Neural cell (in vitro differentiated cells): ENCODE measurements around the gene GPR87. TPM values are rescaled to one million over a fixed set of nuclear protein-coding genes. Genes with fewer than 3 reads are reported as not detected.

Experiments used
- H2AFZ ChIP-seq: fragments of 200-600, 300-800 bp; sonication (generic), shearing (Covaris generic); 2 replicates; pipeline ENCODE4 v1.6.0; 2014; ENCODE audit warnings: low read depth, mild to moderate bottlenecking, antibody characterized with exemption, low read length, moderate library complexity
- H3F3A ChIP-seq: fragments of 200-600 bp; shearing (Covaris generic); 2 replicates; pipeline ENCODE4 v1.6.1; 2016; ENCODE audit warnings: mild to moderate bottlenecking, moderate library complexity, mixed read lengths, antibody characterized with exemption, low read length; ENCODE audit not compliant: insufficient read depth, poor library complexity, severe bottlenecking
- H3K27ac ChIP-seq: fragments of 200-600, 300-800 bp; sonication (generic), shearing (Covaris generic); 2 replicates; pipeline ENCODE4 v1.5.1; 2014; ENCODE audit warnings: mild to moderate bottlenecking, low read length, moderate library complexity
- H3K27me3 ChIP-seq: fragments of 300-800, 200-600 bp; sonication (generic), shearing (Covaris generic); 2 replicates; pipeline ENCODE4 v1.6.0; 2014; ENCODE audit warnings: mild to moderate bottlenecking, low read depth, low read length, moderate library complexity; ENCODE audit not compliant: insufficient read depth
- H3K36me3 ChIP-seq: fragments of 300-800, 200-600 bp; sonication (generic), shearing (Covaris generic); 2 replicates; pipeline ENCODE4 v1.5.1; 2014; ENCODE audit warnings: mild to moderate bottlenecking, antibody characterized with exemption, low read length, moderate library complexity; ENCODE audit not compliant: insufficient read depth
- H3K4me2 ChIP-seq: fragments of 300-800, 200-600 bp; sonication (generic), shearing (Covaris generic); 2 replicates; pipeline ENCODE4 v1.6.0; 2014; ENCODE audit warnings: mild to moderate bottlenecking, low read length
- H3K4me3 ChIP-seq: fragments of 300-800, 200-600 bp; sonication (generic), shearing (Covaris generic); 2 replicates; pipeline ENCODE4 v1.5.1; 2014; ENCODE audit warnings: mild to moderate bottlenecking, low read length, moderate library complexity
- H3K79me2 ChIP-seq: fragments of 200-600 bp; shearing (Covaris generic); replicated peaks from 2 replicates; pipeline ENCODE4 v1.6.0; 2014; ENCODE audit warnings: mild to moderate bottlenecking, low read length, moderate library complexity; ENCODE audit not compliant: insufficient read depth
- H3K9ac ChIP-seq: fragments of 300-800, 200-600 bp; sonication (generic), shearing (Covaris generic); 2 replicates; pipeline ENCODE4 v1.6.1; 2016; ENCODE audit warnings: mild to moderate bottlenecking, low read length, mixed read lengths
- H3K9me2 ChIP-seq: fragments of 200-600 bp; shearing (Covaris generic); 2 replicates; pipeline ENCODE4 v1.6.1; 2016; ENCODE audit warnings: mild to moderate bottlenecking, low read length, mixed read lengths; ENCODE audit not compliant: insufficient read depth
- H3K9me3 ChIP-seq: fragments of 200-600, 300-800 bp; sonication (generic), shearing (Covaris generic); 2 replicates; pipeline ENCODE4 v1.6.1; 2016; ENCODE audit warnings: mild to moderate bottlenecking, mixed run types, low read length, moderate library complexity, mixed read lengths
- H4K20me1 ChIP-seq: fragments of 200-600 bp; shearing (Covaris generic); 2 replicates; pipeline ENCODE4 v1.6.1; 2016; ENCODE audit warnings: mild to moderate bottlenecking, mixed run types; ENCODE audit not compliant: insufficient read depth
- CTCF ChIP-seq: fragments of 450-650 bp; IDR thresholded peaks from 2 replicates; pipeline ENCODE4 v1.5.1; 2014; ENCODE audit warnings: antibody characterized with exemption, mild to moderate bottlenecking, moderate library complexity; ENCODE audit not compliant: poor library complexity, severe bottlenecking
- EP300 ChIP-seq: fragments of 450-650 bp; conservative IDR thresholded peaks from 2 replicates; pipeline ENCODE4 v1.6.1; 2014; ENCODE audit warnings: antibody characterized with exemption, mild to moderate bottlenecking, moderate library complexity; ENCODE audit not compliant: poor library complexity, severe bottlenecking
- EZH2 ChIP-seq: fragments of 200-600, 300-800 bp; shearing (Covaris generic), sonication (generic); IDR thresholded peaks from 2 replicates; pipeline ENCODE4 v1.6.1; 2014; ENCODE audit warnings: antibody characterized with exemption, low read length, borderline replicate concordance, mild to moderate bottlenecking; ENCODE audit not compliant: insufficient read depth, poor library complexity, severe bottlenecking
- MXI1 ChIP-seq: fragments of 450-650 bp; conservative IDR thresholded peaks from 2 replicates; pipeline ENCODE4 v1.6.1; 2014; ENCODE audit warnings: antibody characterized with exemption, mild to moderate bottlenecking; ENCODE audit not compliant: poor library complexity, severe bottlenecking
- POLR2AphosphoS5 ChIP-seq: IDR thresholded peaks from 2 replicates; pipeline ENCODE4 v1.6.1; 2012
- RAD21 ChIP-seq: fragments of 450-650 bp; conservative IDR thresholded peaks from 2 replicates; pipeline ENCODE4 v1.6.1; 2014; ENCODE audit warnings: antibody characterized with exemption, mild to moderate bottlenecking, moderate library complexity
- SMC3 ChIP-seq: fragments of 450-650 bp; conservative IDR thresholded peaks from 2 replicates; pipeline ENCODE4 v1.6.1; 2014; ENCODE audit warnings: antibody characterized with exemption, mild to moderate bottlenecking, moderate library complexity; ENCODE audit not compliant: poor library complexity
- TAF1 ChIP-seq: IDR thresholded peaks from 2 replicates; pipeline ENCODE4 v1.6.1; 2012; ENCODE audit warnings: low read depth
- polyA plus RNA-seq: library from polyadenylated mRNA; depleted of rRNA; stranded (reverse); fragments of >200 nt; gene quantifications from 2 replicates; pipeline ENCODE4 v1.2.3, GENCODE V29; 2014
- TF ChIP-seq, protein P1 (sequence below): IDR thresholded peaks from 2 replicates; pipeline ENCODE4 v1.6.1; 2012; ENCODE audit warnings: borderline replicate concordance

GPR87 gene
- polyA plus RNA-seq, 1 donor from 2014 or later = not detected

DNA sequence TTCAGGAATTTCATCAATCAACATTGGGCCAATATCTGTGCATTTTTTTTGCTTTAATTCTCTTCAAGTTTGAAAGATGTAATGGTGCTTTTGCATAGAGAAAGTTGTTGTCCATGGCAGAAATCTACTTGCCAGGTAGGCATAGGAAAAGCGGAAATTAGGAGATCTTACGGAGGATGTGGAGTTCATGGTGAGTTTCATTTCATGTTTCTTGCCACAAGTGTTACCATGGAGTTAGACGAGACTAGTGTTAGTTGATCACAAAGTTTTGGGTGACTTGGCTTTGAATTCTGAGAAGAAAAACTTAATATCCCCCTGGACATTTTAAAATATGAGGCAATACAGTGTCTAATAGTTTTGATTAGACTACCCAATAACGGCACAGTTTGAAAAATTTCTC, 13.8 kb upstream of the GPR87 start:
- Histone ChIP-seq H3K27ac (no peak overlapping the region), H3K4me3 (no peak overlapping the region)

DNA sequence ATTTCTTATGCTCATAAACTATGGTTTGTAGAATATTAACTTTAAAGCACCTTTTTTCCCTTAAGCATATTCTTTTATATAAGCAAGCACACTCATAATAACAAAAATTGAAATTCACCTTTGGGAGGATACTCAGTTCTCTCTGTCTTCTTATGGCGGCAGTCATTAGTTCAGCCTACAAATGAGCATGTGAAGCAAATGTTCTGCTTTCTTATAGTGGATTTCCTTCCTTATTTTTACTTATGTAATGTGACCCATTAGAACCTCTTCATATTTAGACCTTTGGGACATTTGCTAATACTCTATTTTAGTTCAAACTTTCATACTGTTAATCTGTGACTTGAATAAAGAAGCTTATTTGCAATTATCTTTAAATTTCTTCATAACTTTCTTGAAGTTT, 12.7 kb upstream of the GPR87 start, which contains the start of gene P2RY13:
Gene P2RY13 (minus strand): TSS at position 187 of the 400 bp plus-strand sequence. CDS start 21 bp downstream, at position 166.
- Histone ChIP-seq H3K36me3 (no peaks in the 10 kb centered on the region), H3K9ac (no peak within 1 kb of the TSS), H3K4me3 (no peak within 1 kb of the TSS), H3K9me2 (no peaks in the 10 kb centered on the region), H3K9me3 (no peaks in the 10 kb centered on the region), H3K79me2 (no peaks in the 10 kb centered on the region), H3K27me3 (no peaks in the 10 kb centered on the region), H3F3A (no peaks in the 10 kb centered on the region), H3K4me2 (no peak within 1 kb of the TSS), H3K27ac (no peak within 1 kb of the TSS), H4K20me1 (peaks cover 4% of the 10 kb centered on the region), H2AFZ (no peak within 1 kb of the TSS)
- TF ChIP-seq EZH2 = no peak
- no peak for TF ChIP-seq SMC3
- TF ChIP-seq CTCF = no peak
- no peak for TF ChIP-seq TAF1
- no peak for TF ChIP-seq POLR2AphosphoS5
- TF ChIP-seq, protein P1, sequence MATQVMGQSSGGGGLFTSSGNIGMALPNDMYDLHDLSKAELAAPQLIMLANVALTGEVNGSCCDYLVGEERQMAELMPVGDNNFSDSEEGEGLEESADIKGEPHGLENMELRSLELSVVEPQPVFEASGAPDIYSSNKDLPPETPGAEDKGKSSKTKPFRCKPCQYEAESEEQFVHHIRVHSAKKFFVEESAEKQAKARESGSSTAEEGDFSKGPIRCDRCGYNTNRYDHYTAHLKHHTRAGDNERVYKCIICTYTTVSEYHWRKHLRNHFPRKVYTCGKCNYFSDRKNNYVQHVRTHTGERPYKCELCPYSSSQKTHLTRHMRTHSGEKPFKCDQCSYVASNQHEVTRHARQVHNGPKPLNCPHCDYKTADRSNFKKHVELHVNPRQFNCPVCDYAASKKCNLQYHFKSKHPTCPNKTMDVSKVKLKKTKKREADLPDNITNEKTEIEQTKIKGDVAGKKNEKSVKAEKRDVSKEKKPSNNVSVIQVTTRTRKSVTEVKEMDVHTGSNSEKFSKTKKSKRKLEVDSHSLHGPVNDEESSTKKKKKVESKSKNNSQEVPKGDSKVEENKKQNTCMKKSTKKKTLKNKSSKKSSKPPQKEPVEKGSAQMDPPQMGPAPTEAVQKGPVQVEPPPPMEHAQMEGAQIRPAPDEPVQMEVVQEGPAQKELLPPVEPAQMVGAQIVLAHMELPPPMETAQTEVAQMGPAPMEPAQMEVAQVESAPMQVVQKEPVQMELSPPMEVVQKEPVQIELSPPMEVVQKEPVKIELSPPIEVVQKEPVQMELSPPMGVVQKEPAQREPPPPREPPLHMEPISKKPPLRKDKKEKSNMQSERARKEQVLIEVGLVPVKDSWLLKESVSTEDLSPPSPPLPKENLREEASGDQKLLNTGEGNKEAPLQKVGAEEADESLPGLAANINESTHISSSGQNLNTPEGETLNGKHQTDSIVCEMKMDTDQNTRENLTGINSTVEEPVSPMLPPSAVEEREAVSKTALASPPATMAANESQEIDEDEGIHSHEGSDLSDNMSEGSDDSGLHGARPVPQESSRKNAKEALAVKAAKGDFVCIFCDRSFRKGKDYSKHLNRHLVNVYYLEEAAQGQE = no peak
- no peak for TF ChIP-seq EP300
- TF ChIP-seq MXI1 = no peak
- TF ChIP-seq RAD21 = no peak

More for the DNA sequence above, 13.8 kb upstream of the GPR87 start:
- Histone ChIP-seq H3K9me3 (no peaks in the 10 kb centered on the region), H3K79me2 (no peaks in the 10 kb centered on the region), H2AFZ (no peak overlapping the region), H3K36me3 (no peaks in the 10 kb centered on the region), H3K9ac (no peak overlapping the region), H3K9me2 (no peaks in the 10 kb centered on the region), H3K27me3 (no peaks in the 10 kb centered on the region), H3K4me2 (no peak overlapping the region), H3F3A (no peaks in the 10 kb centered on the region), H4K20me1 (peaks cover 4% of the 10 kb centered on the region)
- TF ChIP-seq POLR2AphosphoS5 = no peak
- no peak for TF ChIP-seq CTCF
- no peak for TF ChIP-seq TAF1
- no peak for TF ChIP-seq RAD21
- no peak for TF ChIP-seq MXI1
- TF ChIP-seq SMC3 = no peak
- TF ChIP-seq EP300 = no peak
- TF ChIP-seq EZH2 = no peak
- TF ChIP-seq, protein P1 = no peak
